C1 segment of cervical spinal cord (tissue), 14 donors: ENCODE data around the gene TMEM63C.

Source experiments
- DNase-seq, 14 donors: peaks; one replicate each; lab custom pipeline; 2025; lab: John Stamatoyannopoulos, UW

The TMEM63C gene

DNA sequence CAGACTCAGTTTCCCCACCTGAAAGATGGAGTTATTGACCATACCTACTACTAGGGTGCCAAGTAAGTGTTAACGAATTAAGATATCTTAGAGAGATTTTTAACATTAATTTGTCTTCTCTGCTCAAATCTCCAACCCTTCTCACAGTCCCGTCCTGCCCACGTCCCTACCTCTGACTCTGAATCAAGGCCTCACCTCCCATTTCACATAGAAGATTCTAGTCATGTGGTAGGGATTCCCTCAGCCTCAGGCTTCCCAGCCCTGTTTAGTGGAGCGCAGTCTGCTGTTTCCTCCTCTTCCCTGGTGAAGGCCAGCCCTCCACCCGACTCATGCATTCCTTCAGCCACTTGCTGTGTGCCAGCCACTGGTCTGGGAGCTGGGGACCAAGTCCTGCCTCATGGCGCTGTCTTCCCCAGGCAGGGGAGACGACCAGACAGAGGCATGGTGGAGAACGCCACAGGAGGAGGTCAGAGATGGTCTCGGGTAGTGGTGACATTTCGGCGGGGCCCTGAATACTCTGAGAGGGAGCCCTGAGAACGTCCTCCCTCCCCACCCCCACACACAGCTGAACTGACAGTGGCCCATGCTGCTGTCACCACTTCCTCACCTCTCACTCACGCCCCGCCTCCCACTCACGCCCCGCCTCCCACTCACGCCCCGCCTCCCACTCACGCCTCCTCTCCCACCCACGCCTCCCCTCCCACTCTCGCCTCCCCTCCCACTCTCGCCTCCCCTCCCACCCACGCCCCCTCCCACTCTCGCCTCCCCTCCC is 38.8 kb downstream of the TMEM63C start:
- DNase-seq = no peak

DNA sequence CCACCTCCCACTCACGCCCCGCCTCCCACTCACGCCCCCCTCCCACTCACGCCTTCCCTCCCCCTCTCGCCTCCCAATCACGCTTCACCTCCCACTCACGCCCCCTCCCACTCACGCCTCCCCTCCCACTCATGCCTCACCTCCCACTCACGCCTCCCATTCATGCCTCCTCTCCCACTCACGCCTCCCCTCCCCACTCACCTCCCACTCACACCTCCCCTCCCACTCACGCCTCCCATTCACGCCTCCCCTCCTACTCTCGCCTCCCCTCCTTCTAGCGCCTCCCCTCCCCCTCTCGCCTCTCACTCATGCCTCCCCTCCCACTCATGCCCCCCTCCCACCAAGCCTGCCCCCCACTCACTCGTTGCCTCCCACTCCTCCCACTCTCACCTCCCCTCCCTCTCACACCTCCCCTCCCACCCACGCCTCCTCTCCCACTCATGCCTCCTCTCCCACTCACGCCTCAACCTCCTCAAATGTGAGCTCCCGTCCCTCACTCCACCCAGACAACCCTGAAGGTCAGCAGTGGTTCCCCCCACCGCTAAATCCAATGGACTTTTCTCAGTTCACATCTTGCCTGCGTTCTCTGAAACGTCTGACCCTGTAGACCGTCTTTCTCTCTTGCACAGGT is 39.8 kb downstream of the TMEM63C start:
- no peak for DNase-seq

DNA sequence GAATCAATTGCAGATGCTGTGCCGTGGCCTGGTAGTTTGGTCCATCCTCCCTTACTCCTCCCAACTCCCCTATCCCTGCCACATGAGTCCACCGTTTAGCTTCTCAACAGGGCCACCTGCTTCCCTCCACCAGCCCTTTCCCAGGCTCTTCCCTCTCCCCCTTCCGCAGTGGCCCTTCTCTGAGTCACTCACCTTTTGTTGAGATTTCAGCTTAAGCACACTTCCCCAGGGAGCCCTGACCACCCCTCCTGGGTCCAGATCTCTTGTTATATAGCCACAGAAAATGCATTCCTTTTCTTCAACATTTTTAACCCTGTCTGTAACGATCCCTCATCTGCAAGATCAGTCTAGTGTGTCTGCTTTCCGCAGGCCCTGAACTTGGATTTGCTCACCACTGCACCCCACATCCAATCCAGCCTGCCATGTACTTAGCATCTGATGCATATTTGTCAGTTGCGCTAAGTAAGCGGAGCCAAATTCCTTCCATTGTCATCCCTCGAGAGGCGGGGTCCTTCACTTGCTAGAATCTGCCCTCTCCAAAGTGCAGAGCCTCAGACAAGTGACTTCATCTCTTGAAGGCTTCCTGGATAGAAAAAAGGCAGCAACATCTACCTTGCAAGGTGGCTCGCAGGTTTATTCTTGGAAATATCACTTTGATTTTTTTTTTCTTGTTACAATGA is 41.1 kb downstream of the TMEM63C start:
- DNase-seq = no peak

DNA sequence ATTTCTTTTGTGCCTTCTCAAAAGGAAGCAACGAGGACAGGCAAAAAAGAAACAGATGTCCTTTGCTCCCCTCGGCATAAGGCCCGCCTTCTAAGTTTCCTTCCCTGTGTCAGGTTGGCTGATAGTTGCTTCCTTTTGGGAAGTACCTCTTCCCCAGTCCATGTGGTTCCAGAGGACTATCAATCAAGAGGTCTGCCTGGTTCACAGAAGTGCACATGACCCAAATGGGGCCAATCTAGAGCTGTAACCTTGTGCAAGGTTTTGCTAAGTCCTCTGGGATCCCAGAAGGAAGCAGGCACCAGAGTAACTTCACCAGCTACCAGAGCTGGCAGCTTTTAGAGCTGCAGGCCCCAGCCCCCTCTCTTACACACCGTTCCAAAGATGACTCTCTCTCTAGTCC is 42.6 kb downstream of the TMEM63C start:
- DNase-seq = no peak

GRCh38 chr14:77225254-77225653 is 43.7 kb downstream of the TMEM63C start:
- DNase-seq = no peak

- no peak for DNase-seq
Measured at GRCh38 chr14:77225892-77226557, 44.4 kb downstream of the TMEM63C start.

- DNase-seq = no peak
Measured at GRCh38 chr14:77228056-77228455, 46.5 kb downstream of the TMEM63C start.

GRCh38 chr14:77230914-77231313 is 49.3 kb downstream of the TMEM63C start:
- DNase-seq = no peak

DNA sequence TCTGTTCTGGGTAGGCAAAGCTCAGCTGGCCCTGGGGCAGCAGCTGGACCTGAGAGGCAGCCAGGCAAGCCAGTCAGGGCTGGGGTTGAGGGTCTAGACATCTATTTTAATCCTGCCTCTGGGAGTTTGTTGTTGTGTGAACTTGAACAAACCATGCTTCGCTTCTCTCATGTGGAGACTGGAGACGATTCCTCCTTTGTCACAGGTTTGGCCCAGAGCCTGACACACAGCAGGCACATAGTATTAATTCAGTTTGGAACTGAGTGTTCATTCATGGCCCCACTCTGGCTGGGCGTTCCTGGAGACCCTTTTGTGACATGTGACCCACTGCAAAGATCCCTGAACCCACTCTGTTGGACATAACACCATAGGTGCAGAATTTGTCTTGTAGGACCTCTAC is 50.1 kb downstream of the TMEM63C start:
- no peak for DNase-seq

DNA sequence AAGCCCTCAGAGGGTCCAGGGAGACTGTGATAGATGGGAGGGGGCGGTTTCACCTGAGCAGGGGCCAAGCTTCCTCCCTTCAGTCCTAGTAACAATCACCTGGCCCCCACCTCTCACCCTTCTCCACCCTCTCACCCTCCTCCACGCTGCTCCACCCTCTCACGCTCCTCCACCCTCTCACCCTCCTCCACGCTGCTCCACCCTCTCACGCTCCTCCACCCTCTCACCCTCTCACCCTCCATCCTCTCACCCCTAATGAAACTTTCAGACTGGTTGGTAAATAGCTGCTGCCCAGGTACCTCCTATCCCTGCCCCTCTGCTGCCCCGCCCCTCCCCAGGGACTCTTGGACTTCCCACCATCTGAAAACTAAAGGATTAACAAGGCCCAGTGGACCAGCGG is 55.2 kb downstream of the TMEM63C start:
- DNase-seq = no peak

GRCh38 chr14:77238356-77238755 is 56.8 kb downstream of the TMEM63C start:
- DNase-seq = peak in 2 of 14 donors; percentile 9 to 51

GRCh38 chr14:77238996-77239395 is 57.4 kb downstream of the TMEM63C start:
- no peak for DNase-seq

GRCh38 chr14:77239412-77239811 is 57.8 kb downstream of the TMEM63C start:
- no peak for DNase-seq

- no peak for DNase-seq
Measured at GRCh38 chr14:77240336-77240915, 58.8 kb downstream of the TMEM63C start.

DNA sequence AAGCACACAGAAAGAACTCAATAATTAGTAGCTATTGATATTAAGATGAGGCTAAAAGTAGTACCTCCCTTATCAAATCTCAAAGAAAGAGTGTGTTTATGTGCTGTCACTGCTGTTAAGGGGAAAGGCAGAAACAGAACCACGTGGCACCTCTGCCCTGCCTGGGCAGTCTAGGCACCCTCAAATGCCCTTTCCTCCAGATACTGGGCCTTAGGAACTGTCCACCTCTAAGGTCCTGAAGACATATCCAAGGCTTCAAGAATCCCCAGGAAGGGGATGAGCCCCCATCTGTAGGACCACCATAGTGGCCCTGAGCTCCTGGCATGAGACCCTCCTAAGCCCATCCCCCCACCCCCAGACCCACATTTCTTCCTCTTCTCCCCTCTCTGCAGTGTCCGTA is 60.4 kb downstream of the TMEM63C start:
- no peak for DNase-seq

DNA sequence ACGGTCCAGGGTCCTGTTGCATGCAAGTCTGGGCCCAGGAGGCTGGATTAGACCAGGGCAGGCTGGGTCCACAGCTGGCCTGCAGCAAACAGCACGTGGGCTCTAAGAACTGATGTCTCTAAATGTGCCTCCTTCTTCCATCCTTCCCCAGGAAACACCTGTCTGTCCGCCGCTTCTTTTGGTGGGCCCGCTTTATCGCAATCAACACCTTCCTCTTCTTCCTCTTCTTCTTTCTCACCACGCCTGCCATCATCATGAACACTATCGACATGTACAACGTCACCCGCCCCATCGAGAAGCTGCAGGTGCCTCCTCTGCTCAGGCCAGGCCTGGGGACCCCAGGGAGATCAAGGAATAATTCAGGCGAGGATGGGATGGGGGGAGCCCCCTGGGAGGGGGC is 61.2 kb downstream of the TMEM63C start:
- DNase-seq = no peak

DNA sequence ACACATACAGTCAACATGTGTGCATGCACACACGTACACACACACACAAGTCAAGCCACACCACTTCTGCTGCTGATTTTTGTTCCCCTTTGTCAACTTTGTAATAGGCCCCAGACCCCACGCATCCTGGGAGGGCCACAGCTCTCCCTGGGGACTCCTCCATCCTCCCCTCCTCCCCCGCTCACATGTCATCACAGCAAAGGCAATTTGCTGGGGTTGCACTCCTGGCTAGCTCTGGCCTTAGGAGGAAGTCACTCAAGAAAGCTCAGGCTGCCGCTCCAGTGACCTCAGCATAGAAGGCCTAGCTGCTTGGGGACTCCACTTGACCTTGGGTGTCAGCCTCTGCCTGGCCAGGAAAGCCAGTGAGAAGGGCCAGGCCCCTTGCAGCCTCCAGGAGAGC is 62.3 kb downstream of the TMEM63C start:
- DNase-seq = no peak

DNA sequence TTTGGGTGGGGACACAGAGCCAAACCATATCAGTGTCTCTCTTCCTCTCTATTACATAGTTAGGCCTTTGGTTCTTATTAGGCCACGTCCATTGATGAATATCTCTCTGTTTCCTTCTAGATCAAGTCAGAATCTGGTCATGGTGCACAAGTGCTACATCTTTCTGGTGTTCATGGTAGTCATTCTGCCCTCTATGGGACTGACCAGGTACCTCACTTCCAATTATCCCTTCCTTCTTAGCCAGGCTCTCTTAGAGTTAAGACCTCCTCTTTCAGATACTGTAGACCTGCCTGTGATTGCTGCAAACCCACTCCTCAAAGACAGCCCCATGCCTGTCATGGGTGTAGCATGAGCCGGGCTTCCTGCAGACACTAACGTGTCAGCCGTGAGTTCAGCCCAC is 64.2 kb downstream of the TMEM63C start:
- DNase-seq = no peak

GRCh38 chr14:77246784-77247183 is 65.2 kb downstream of the TMEM63C start:
- DNase-seq = no peak

- no peak for DNase-seq
Measured at GRCh38 chr14:77248666-77249065, 67.1 kb downstream of the TMEM63C start.

DNA sequence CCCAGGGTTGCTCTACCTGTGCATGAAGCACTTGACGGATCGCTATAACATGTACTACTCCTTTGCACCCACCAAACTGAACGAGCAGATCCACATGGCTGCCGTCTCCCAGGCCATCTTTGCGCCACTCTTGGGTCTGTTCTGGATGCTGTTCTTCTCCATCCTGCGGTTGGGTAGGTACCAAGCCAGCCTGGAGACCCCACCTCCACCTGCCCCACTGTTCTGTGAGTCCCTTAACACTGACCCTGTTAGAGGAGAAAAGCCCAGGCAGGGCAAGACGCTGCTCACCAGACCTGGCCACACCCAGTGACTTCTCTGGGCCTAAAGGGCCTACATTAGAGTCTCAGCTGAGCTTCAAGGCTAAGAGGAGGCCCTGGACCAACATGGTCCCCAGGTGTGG is 67.7 kb downstream of the TMEM63C start:
- DNase-seq = no peak

GRCh38 chr14:77250927-77251326 is 69.3 kb downstream of the TMEM63C start:
- no peak for DNase-seq
